NOMO-1 treated with dmso at 0.1 percent for 144 hours (cell line): ENCODE data around the gene MAP3K3.
"Not testable (repeated sequence)": the region's sequence is repeated elsewhere in the genome, so short reads cannot be mapped to it uniquely, and the experiment has no call there.

Experiments used
- DNase-seq: peaks from one replicate; lab custom pipeline; 2025; ENCODE audit not compliant: unreplicated experiment; lab: John Stamatoyannopoulos, UW

Gene MAP3K3

GRCh38 chr17:63704259-63704576 lies 82.0 kb downstream of the MAP3K3 start:
- DNase-seq, result no peak

DNA sequence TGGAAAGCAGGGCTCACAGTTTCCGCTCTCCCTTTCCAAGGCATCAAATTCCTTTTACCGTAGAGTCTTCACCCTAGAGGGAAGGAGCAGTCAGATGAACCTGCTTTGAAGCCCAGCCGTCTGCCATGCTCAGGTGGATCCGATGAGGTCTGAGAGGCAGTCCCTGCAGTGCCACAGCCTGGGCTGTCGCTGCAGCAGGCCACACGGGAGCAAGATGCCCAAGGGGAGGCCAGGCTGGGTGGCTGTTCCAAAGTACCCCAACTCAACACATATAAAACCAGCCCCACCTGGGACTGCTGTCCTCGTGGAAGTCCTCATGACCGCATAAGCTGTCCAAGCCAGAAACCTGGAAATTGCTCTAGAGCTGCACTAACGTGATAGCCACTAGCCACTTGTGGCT lies 82.6 kb downstream of the MAP3K3 start:
- no peak for DNase-seq

- no peak for DNase-seq
Measured at GRCh38 chr17:63705657-63706056, 83.4 kb downstream of the MAP3K3 start.

- DNase-seq, result no peak
Measured at GRCh38 chr17:63706336-63707082, 84.3 kb downstream of the MAP3K3 start.

DNA sequence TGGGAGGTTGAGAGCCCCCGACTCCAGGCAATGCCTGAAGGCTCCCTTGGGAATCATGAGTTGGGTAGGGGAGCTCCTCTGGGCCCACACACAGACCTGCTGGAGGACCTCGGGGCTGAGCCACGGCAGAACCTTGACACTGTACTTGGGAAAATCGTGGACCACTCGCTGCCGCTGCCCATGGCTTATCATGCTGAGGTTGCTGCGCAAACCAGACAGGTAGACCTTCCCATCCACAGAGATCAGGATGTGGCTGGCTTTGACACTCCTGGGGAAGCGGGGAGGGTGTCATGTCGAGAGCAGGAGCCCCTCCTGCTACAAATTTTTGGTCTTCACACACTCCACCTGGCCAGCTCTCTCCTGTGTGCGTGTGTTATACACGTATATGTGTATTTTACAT lies 84.9 kb downstream of the MAP3K3 start:
- DNase-seq, result no peak

DNA sequence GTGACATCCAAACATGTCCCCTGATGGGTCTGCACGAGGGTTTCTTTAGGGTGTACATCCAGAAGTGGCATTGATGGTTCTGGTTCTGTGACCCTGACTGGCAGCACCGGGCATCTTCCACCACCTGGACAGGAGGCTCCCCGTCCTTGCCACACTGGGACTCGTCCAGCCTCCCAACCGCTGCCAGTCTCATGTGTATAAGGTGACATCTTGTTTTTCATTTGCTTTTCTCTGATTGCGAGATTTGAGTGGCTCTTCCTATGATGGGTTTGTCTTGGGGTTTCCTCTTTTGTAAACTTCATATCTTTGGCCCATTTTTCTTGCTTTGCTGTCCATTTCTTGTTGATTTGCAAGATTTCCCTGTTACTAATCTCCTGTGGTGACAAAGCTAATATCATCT lies 86.9 kb downstream of the MAP3K3 start:
- DNase-seq, result no peak

GRCh38 chr17:63714550-63715277 lies 92.5 kb downstream of the MAP3K3 start:
- no peak for DNase-seq

DNA sequence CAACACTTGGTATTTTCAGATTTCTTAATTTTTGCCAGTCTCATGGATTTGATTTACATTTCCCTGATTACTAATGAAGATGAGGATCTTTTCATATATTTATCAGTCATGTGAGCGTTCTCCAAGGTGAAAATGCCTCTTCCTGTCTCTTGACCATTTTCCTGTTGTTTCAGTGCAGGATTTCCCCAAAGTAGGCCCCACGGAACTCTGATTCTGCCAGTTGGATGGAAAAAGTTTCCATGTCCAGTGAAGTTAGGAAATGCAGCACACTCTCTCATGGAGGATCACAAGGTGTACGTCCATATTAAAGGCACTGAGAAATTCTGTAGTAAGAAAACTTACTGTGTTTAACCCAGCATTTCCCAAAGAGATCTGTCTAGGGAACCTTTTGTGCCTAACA lies 94.2 kb downstream of the MAP3K3 start:
- DNase-seq, result no peak

DNA sequence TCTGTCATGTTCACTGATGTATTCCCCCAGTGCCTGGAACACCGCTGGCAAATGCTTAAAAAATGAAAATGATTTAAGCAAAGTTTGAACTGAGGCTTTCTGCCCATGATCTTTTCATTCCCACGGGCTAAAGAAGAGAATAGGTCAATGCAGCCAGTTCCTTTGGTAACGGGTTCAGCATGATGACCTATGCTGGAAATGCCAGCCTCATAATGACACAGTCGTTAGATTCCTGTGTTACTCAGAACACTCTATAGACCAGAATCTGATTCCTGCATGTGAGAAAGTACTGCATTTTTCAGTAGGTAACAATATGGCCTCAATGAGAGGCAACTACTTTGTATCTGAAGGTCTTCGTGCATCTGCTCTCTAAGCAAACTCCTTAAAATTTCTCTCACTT lies 96.8 kb downstream of the MAP3K3 start:
- DNase-seq, result no peak

GRCh38 chr17:63720194-63720593 lies 98.0 kb downstream of the MAP3K3 start:
- DNase-seq, result not testable (repeated sequence)

- no peak for DNase-seq
Measured at GRCh38 chr17:63722403-63722802, 100.2 kb downstream of the MAP3K3 start.

- DNase-seq, result no peak
Measured at GRCh38 chr17:63735691-63736090, 113.5 kb downstream of the MAP3K3 start.

DNA sequence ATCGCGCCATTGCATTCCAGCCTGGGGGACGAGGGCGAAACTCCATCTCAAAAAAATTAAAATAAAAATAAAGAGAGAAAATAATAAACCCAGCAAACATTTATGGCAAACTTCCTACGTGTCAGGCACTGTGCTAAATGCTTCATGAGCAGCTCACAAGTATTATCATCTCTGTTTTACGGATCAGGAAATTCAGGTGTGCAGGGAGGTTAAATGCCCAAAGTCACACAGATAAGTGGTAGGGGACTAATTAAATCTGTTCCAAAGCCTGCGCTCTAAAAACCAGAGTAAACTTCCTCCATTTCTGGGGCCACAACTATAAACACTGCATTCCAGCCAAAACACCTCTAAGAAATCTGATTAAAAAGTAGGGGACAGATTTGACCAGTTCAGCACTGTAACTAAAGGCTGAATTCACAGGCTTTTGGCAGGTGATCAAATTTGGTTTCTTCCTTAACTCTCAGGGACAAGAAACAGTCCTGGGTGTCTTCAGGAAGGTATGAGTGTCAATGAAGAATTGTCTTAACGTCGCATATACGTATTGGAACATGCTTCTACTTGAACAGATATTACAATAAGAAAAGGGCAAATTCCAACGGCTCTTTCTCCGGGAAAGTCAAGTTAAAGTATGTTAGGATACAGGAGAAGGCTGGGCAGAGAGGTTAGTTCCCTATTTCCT lies 118.4 kb downstream of the MAP3K3 start:
- DNase-seq, result no peak

DNA sequence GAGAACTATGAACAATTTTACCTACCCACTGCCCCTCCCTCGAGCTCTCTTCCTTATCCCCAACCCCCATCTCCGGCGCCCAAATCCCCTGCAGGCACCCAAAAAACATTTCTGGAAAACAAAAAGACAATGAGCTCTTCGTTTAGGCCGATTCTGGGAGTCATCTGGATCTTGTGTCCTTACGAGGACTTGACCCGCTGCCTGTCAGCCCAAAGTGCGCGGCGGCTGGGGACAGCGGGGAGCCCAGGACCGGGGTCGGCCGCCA lies 118.9 kb downstream of the MAP3K3 start:
- peak; percentile 27 for DNase-seq

- DNase-seq, result peak; percentile 99
Measured at GRCh38 chr17:63741408-63742173, 119.4 kb downstream of the MAP3K3 start, which contains the start of gene STRADA. TSS of gene STRADA (minus strand) at chr17:63741799. CDS start at chr17:63728369, 13,430 bp downstream.
